Endothelial cell of umbilical vein (primary cell): ENCODE measurements around the gene NRDE2. TPM values are rescaled to one million over a fixed set of nuclear protein-coding genes. Genes with fewer than 3 reads are reported as not detected.

Experiments used
- BruUV-seq: library from RNA; stranded (reverse); fragments of 400-500 nt; replicated peaks from 2 replicates; lab custom pipeline; 2021; lab: Mats Ljungman, UMichigan
- CTCF ChIA-PET: fragments of 300-600, 350-600 bp; sonication (Branson Sonifier 250); formaldehyde crosslinking; loops from one replicate; lab custom pipeline; 2021; ENCODE audit warnings: antibody characterized with exemption, inconsistent platforms; lab: Charles Lee
- POLR2A ChIA-PET: fragments of 300-600, 350-600 bp; sonication (Branson Sonifier 250); formaldehyde crosslinking; loops from one replicate; lab custom pipeline; 2021; ENCODE audit warnings: antibody characterized with exemption, inconsistent platforms; lab: Charles Lee
- DNase-seq: peaks from one replicate; pipeline ENCODE4 v3.0.0-alpha.2; 2011; ENCODE audit warnings: low read depth, low spot score
- FAIRE-seq: peaks from 2 replicates; lab custom pipeline; 2011; peaks lifted over from hg19 to GRCh38; lab: Jason Lieb, UNC
- H2AFZ ChIP-seq: 2 replicates; pipeline ENCODE4 v1.6.0; 2012; ENCODE audit warnings: low read depth, low read length, control low read depth, inconsistent platforms
- H3K27ac ChIP-seq: 2 replicates; pipeline ENCODE4 v1.5.1; 2011; ENCODE audit warnings: low read depth, mild to moderate bottlenecking, control low read depth, low read length, moderate library complexity; ENCODE audit not compliant: insufficient read depth
- H3K27me3 ChIP-seq, 2 experiments: 2 replicates each; pipeline versions ENCODE4 v1.6.0 to v1.6.1; 2011; ENCODE audit warnings: low read length in 2 of 2, mixed read lengths in 1 of 2; ENCODE audit not compliant: control insufficient read depth in 2 of 2, insufficient read depth in 2 of 2
- H3K36me3 ChIP-seq, 2 experiments: 2 replicates in 1 of 2; 3 replicates in 1 of 2; pipeline ENCODE4 v1.5.1; 2011; ENCODE audit warnings: low read length in 2 of 2, mild to moderate bottlenecking in 1 of 2, moderate library complexity in 1 of 2; ENCODE audit not compliant: control insufficient read depth in 2 of 2, insufficient read depth in 2 of 2; ENCODE audit errors: extremely low read depth in 1 of 2
- H3K4me1 ChIP-seq: 3 replicates; pipeline ENCODE4 v1.5.1; 2011; ENCODE audit warnings: mild to moderate bottlenecking, low read length; ENCODE audit not compliant: control insufficient read depth, insufficient read depth; ENCODE audit errors: extremely low read depth
- H3K4me2 ChIP-seq: 2 replicates; pipeline ENCODE4 v1.6.1; 2011; ENCODE audit warnings: low read length, control low read depth, mixed read lengths; ENCODE audit not compliant: insufficient read depth
- H3K4me3 ChIP-seq, 3 experiments: fragments of 200-600 bp in 1 of 3; sonication (generic), shearing (Covaris generic) in 1 of 3; replicated peaks in 1 of 3; 2 replicates each; pipeline ENCODE4 v1.5.1; 2011 to 2016; ENCODE audit warnings: control low read depth in 3 of 3, low read length in 3 of 3, mild to moderate bottlenecking in 2 of 3, inconsistent platforms in 1 of 3, low read depth in 1 of 3, moderate library complexity in 1 of 3; ENCODE audit not compliant: insufficient read depth in 1 of 3
- H3K79me2 ChIP-seq: 2 replicates; pipeline ENCODE4 v1.6.0; 2012; ENCODE audit warnings: low read length, inconsistent platforms; ENCODE audit not compliant: control insufficient read depth, insufficient read depth
- H3K9ac ChIP-seq: replicated peaks from 2 replicates; pipeline ENCODE3; 2011; ENCODE audit warnings: low read length, control low read depth; ENCODE audit not compliant: insufficient read depth; ENCODE audit errors: extremely low read depth
- H3K9me1 ChIP-seq: replicated peaks from 3 replicates; pipeline ENCODE4 v1.6.0; 2011; ENCODE audit warnings: mild to moderate bottlenecking, low read length; ENCODE audit not compliant: control insufficient read depth, insufficient read depth; ENCODE audit errors: extremely low read depth
- H3K9me3 ChIP-seq: replicated peaks from 2 replicates; pipeline ENCODE4 v1.5.1; 2012; ENCODE audit warnings: low read length, inconsistent platforms; ENCODE audit not compliant: control insufficient read depth, insufficient read depth
- H4K20me1 ChIP-seq: replicated peaks from 2 replicates; pipeline ENCODE3; 2011; ENCODE audit warnings: mild to moderate bottlenecking, low read length; ENCODE audit not compliant: control insufficient read depth, insufficient read depth; ENCODE audit errors: extremely low read depth
- CTCF ChIP-seq, 2 donors: IDR thresholded peaks; 1 replicate in 1 of 2; 2 replicates in 1 of 2; pipeline ENCODE4 v1.5.1; 2011; ENCODE audit warnings: low read length in 2 of 2, mild to moderate bottlenecking in 2 of 2, moderate library complexity in 2 of 2, control low read depth in 1 of 2, inconsistent platforms in 1 of 2, low read depth in 1 of 2; ENCODE audit not compliant: insufficient read depth in 1 of 2; ENCODE audit errors: extremely low read depth in 1 of 2
- FOS ChIP-seq: IDR thresholded peaks from 2 replicates; pipeline ENCODE4 v1.6.1; 2011; ENCODE audit warnings: mild to moderate bottlenecking, low read length, moderate library complexity, borderline replicate concordance; ENCODE audit not compliant: insufficient read depth
- JUN ChIP-seq: IDR thresholded peaks from 2 replicates; pipeline ENCODE4 v1.6.1; 2011; ENCODE audit warnings: borderline replicate concordance, low read depth; ENCODE audit not compliant: insufficient read length, insufficient read depth
- POLR2A ChIP-seq: IDR thresholded peaks from 2 replicates; pipeline ENCODE4 v1.6.1; 2012; ENCODE audit warnings: low read depth, mild to moderate bottlenecking, control low read depth, low read length
- POLR2AphosphoS5 ChIP-seq: IDR thresholded peaks from 2 replicates; pipeline ENCODE4 v1.6.1; 2012; ENCODE audit warnings: low read depth, mild to moderate bottlenecking, control low read depth, low read length, moderate library complexity; ENCODE audit not compliant: insufficient read depth
- dilution Hi-C: fragments of 300-500 bp; cut with MboI; formaldehyde crosslinking; loops from one replicate; pipeline ENCODE4 v1.15.0; 2019; ENCODE audit warnings: low sequenced_read_pairs; ENCODE audit not compliant: extremely low pct_ligation_motif_present
- intact Hi-C: fragments of 100-400 bp; cut with micrococcal nuclease; formaldehyde crosslinking; loops from one replicate; pipeline ENCODE4 v1.10.0; 2022
- polyA plus RNA-seq, 4 experiments: library from polyadenylated mRNA; depleted of rRNA in 3 of 4; stranded (reverse) in 3 of 4; unstranded in 1 of 4; fragments of >200 nt; gene quantifications; 2 replicates each; pipeline versions ENCODE4 v1.2.1 to v1.2.3, GENCODE V29; 2011 to 2012; ENCODE audit warnings: missing spikeins in 1 of 4
- total RNA-seq: library from RNA; stranded (reverse); gene quantifications from 2 replicates; pipeline ENCODE4 v1.2.3, GENCODE V29; 2021

NRDE2 gene
- total and polyA plus RNA-seq, 2 donors (not counting 3 experiments of a cell fraction or from before 2014, with no cell fraction given), result 8.5 to 22.1 TPM

DNA sequence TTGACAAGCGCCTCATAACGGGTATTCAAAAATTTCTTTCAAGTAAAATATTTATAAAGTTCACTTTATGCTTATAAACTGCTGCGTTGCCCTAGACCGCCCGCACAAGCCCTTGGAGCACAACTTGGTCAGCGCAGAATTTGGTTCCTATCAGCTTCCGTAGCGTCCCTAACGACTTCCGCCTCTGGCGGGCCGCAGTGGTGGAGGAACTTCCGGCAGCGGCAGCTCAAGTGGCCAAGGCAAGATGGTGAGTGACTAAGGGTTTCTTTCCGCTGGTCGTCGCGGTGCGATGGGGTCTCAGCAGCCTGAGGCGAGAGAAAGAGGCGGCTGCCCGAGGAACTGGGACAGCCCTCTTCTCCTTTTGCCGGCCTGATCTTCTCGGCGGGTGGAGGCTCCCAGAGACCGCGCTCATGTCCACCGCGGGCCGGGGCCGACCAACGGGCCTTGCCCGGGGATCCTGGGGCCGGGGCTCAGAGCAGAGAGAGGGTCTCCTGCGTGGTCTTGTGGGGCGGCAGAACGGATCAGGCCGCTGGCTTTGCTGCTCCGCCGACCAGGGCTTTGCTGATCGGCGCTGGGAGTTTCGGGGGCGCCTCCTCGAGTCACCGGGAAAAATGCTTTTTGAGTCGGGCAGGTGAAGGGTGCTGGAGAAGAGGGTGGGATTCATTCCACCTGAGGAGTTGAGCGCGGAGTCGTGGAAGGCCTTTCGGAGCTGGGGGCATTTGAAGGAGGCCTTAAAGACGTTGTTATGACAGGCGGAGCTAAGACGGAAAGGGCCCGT is 75.2 kb downstream of the NRDE2 start, which contains the start of gene PSMC1:
PSMC1 (plus strand) TSS at position 200 of the 778 bp plus-strand sequence; CDS start at position 245, 45 bp downstream.
- POLR2A ChIA-PET, result no interaction called here
- Histone ChIP-seq H4K20me1 (no peaks in the 10 kb centered on the region), H2AFZ (peak within 1 kb of the TSS; percentile 92), H3K27ac (peak within 1 kb of the TSS; percentile 86), H3K4me3 (peak within 1 kb of the TSS; percentile 50 to 95 (median 77)), H3K4me2 (peak within 1 kb of the TSS; percentile 61), H3K36me3 (peaks cover 3 to 8% of the 10 kb centered on the region in 2 experiments), H3K4me1 (peaks cover 5% of the 10 kb centered on the region), H3K9me1 (no peaks in the 10 kb centered on the region), H3K27me3 (peaks cover 0 to 2% of the 10 kb centered on the region in 2 experiments), H3K9ac (peak within 1 kb of the TSS; percentile 94), H3K9me3 (no peaks in the 10 kb centered on the region), H3K79me2 (peaks cover 29% of the 10 kb centered on the region)
- CTCF ChIA-PET, result interaction anchor here (0.7 to 2.0 kb wide), 7 partner anchors 19 to 502 kb away, joined by 3 to 21 read pairs (median 4); no protein-coding TSS in a partner anchor
- TF ChIP-seq JUN (no peak), POLR2A (peak; percentile 84), CTCF (IDR thresholded peaks at IDR 0.05; ENCODE audit: extremely low read depth in 1 of 2, insufficient read depth in 1 of 2, low read depth in 1 of 2, low read length in 2 of 2) (no peak), FOS (peak; percentile 13), POLR2AphosphoS5 (peak; percentile 84)
- TSS peak; percentile 87 for BruUV-seq
- dilution Hi-C loops, result no loop called here
- intact Hi-C loops, result loop anchor here (1.0 kb wide), 2 partner anchors 115 to 302 kb away; partner anchors contain the start of gene EFCAB11
- FAIRE-seq (peak; percentile 95), DNase-seq (peak; percentile 95)
